Measurements from ENCODE around the gene MYG1.

Gene MYG1

GRCh38 chr12:53258541-53259539 is 40.7 kb upstream of the MYG1 start:
- Histone ChIP-seq H3K9me3 (replicated peaks; ENCODE audit: insufficient read depth, low read length) (no peaks in the 10 kb centered on the region), H3K4me3 (ENCODE audit: low read length) (no peak overlapping the region), H3K36me3 (replicated peaks; ENCODE audit: insufficient read depth, low read length) (no peaks in the 10 kb centered on the region), H3K79me2 (ENCODE audit: low read length) (peaks cover 4% of the 10 kb centered on the region), H3K9me2 (replicated peaks; ENCODE audit: insufficient read depth, low read length) (no peaks in the 10 kb centered on the region), H4K20me1 (ENCODE audit: insufficient read depth, low read length) (no peaks in the 10 kb centered on the region), H2AFZ (ENCODE audit: low read length) (no peak overlapping the region), H3K27me3 (replicated peaks; ENCODE audit: insufficient read depth, low read length) (no peaks in the 10 kb centered on the region), H3K9ac (ENCODE audit: low read length) (no peak overlapping the region), H3K4me2 (ENCODE audit: low read depth, low read length) (no peak overlapping the region), H3K27ac (ENCODE audit: low read length) (no peak overlapping the region), H3K4me1 (ENCODE audit: low read length) (no peaks in the 10 kb centered on the region), H3F3A (ENCODE audit: insufficient read depth, low read length) (no peaks in the 10 kb centered on the region)
- TF ChIP-seq EZH2 (optimal IDR thresholded peaks at IDR 0.05; ENCODE audit: low read depth, low read length) (no peak), CTCF (IDR thresholded peaks at IDR 0.05; ENCODE audit: low read length) (no peak), EZH2phosphoT487 (IDR thresholded peaks at IDR 0.05; ENCODE audit: low read length) (no peak)
- no peak for DNase-seq

GRCh38 chr12:53259891-53260290 is 39.6 kb upstream of the MYG1 start:
- Histone ChIP-seq H3K27ac (ENCODE audit: low read length) (no peak overlapping the region), H3K9ac (ENCODE audit: low read length) (no peak overlapping the region), H3K4me2 (ENCODE audit: low read depth, low read length) (no peak overlapping the region), H3K4me1 (ENCODE audit: low read length) (no peaks in the 10 kb centered on the region), H3K4me3 (ENCODE audit: low read length) (no peak overlapping the region), H3K36me3 (replicated peaks; ENCODE audit: insufficient read depth, low read length) (no peaks in the 10 kb centered on the region), H2AFZ (ENCODE audit: low read length) (no peak overlapping the region), H3K27me3 (replicated peaks; ENCODE audit: insufficient read depth, low read length) (no peaks in the 10 kb centered on the region), H3F3A (ENCODE audit: insufficient read depth, low read length) (no peaks in the 10 kb centered on the region), H3K9me2 (replicated peaks; ENCODE audit: insufficient read depth, low read length) (no peaks in the 10 kb centered on the region), H3K79me2 (ENCODE audit: low read length) (no peaks in the 10 kb centered on the region), H3K9me3 (replicated peaks; ENCODE audit: insufficient read depth, low read length) (no peaks in the 10 kb centered on the region), H4K20me1 (ENCODE audit: insufficient read depth, low read length) (no peaks in the 10 kb centered on the region)
- DNase-seq, result no peak
- no peak for TF ChIP-seq EZH2phosphoT487 (IDR thresholded peaks at IDR 0.05; ENCODE audit: low read length)
- no peak for TF ChIP-seq CTCF (IDR thresholded peaks at IDR 0.05; ENCODE audit: low read length)
- no peak for TF ChIP-seq EZH2 (optimal IDR thresholded peaks at IDR 0.05; ENCODE audit: low read depth, low read length)

GRCh38 chr12:53265783-53266182 is 33.7 kb upstream of the MYG1 start:
- Histone ChIP-seq H3K4me2 (ENCODE audit: low read depth, low read length) (no peak overlapping the region), H3K4me3 (ENCODE audit: low read length) (no peak overlapping the region), H3K36me3 (replicated peaks; ENCODE audit: insufficient read depth, low read length) (no peaks in the 10 kb centered on the region), H3K9ac (ENCODE audit: low read length) (no peak overlapping the region), H3K79me2 (ENCODE audit: low read length) (peaks cover 27% of the 10 kb centered on the region), H3K9me3 (replicated peaks; ENCODE audit: insufficient read depth, low read length) (no peaks in the 10 kb centered on the region), H3K27ac (ENCODE audit: low read length) (no peak overlapping the region), H2AFZ (ENCODE audit: low read length) (no peak overlapping the region), H4K20me1 (ENCODE audit: insufficient read depth, low read length) (no peaks in the 10 kb centered on the region), H3K27me3 (replicated peaks; ENCODE audit: insufficient read depth, low read length) (no peaks in the 10 kb centered on the region), H3F3A (ENCODE audit: insufficient read depth, low read length) (peaks cover 6% of the 10 kb centered on the region; the same call in 1 of the 2 replicates), H3K9me2 (replicated peaks; ENCODE audit: insufficient read depth, low read length) (no peaks in the 10 kb centered on the region), H3K4me1 (ENCODE audit: low read length) (peaks cover 6% of the 10 kb centered on the region)
- TF ChIP-seq EZH2phosphoT487 (IDR thresholded peaks at IDR 0.05; ENCODE audit: low read length), result no peak
- no peak for DNase-seq
